WTC11 (cell line): ENCODE data around the gene L3MBTL1. TPM values are rescaled to one million over a fixed set of nuclear protein-coding genes. Genes with fewer than 3 reads are reported as not detected.

Source experiments
- ATAC-seq: fragments of 200-7000 bp; cut with Tn5 transposase; 2 replicates; pipeline ENCODE4 v1.10.0; 2021; ENCODE audit warnings: mild to moderate bottlenecking, moderate library complexity
- CTCF ChIA-PET: fragments of 300-600 bp; sonication (Branson Sonifier 250); formaldehyde crosslinking; loops from one replicate; lab custom pipeline; 2021; ENCODE audit warnings: antibody characterized with exemption; lab: Charles Lee
- POLR2A ChIA-PET: fragments of 350-600 bp; sonication (Branson Sonifier 250); formaldehyde crosslinking; loops from one replicate; lab custom pipeline; 2021; ENCODE audit warnings: antibody characterized with exemption; lab: Charles Lee
- DNase-seq: peaks from one replicate; pipeline ENCODE4 v3.0.0; 2021; ENCODE audit warnings: low spot score
- H3K27ac Mint-ChIP-seq: 2 replicates; pipeline ENCODE4 v1.8.0; 2021; ENCODE audit warnings: mixed read lengths
- H3K27me3 Mint-ChIP-seq: 2 replicates; pipeline ENCODE4 v1.8.0; 2021; ENCODE audit warnings: low read depth, mild to moderate bottlenecking, moderate library complexity, mixed read lengths
- H3K36me3 Mint-ChIP-seq: 2 replicates; pipeline ENCODE4 v1.8.0; 2021; ENCODE audit warnings: mixed read lengths
- H3K4me1 Mint-ChIP-seq: 2 replicates; pipeline ENCODE4 v1.8.0; 2022; ENCODE audit warnings: mixed read lengths
- H3K4me3 Mint-ChIP-seq: 2 replicates; pipeline ENCODE4 v1.8.0; 2021; ENCODE audit warnings: mild to moderate bottlenecking, moderate library complexity, mixed read lengths
- H3K9me3 Mint-ChIP-seq: 2 replicates; pipeline ENCODE4 v1.8.0; 2021; ENCODE audit warnings: mixed read lengths
- ARID4B ChIP-seq: sonication (generic); formaldehyde crosslinking; IDR thresholded peaks from 2 replicates; pipeline ENCODE4 v1.8.0; 2023; ENCODE audit warnings: missing genetic modification reagents, mild to moderate bottlenecking, borderline replicate concordance
- CREB1 ChIP-seq: sonication (generic); formaldehyde crosslinking; IDR thresholded peaks from 2 replicates; pipeline ENCODE4 v1.8.0; 2023; ENCODE audit warnings: mild to moderate bottlenecking, missing genetic modification reagents
- CTCF ChIP-seq: fragments of 200-600 bp; IDR thresholded peaks from 2 replicates; pipeline ENCODE4 v1.8.0; 2022; ENCODE audit warnings: antibody characterized with exemption
- E2F5 ChIP-seq: sonication (generic); formaldehyde crosslinking; IDR thresholded peaks from 2 replicates; pipeline ENCODE4 v1.8.1; 2022; ENCODE audit warnings: mild to moderate bottlenecking, moderate library complexity, missing genetic modification reagents
- EMX1 ChIP-seq: fragments of 250-450 bp; sonication (Bioruptor Pico); IDR thresholded peaks from 2 replicates; pipeline ENCODE4 v1.8.0; 2021; ENCODE audit warnings: mild to moderate bottlenecking
- FOXJ3 ChIP-seq: sonication (generic); formaldehyde crosslinking; IDR thresholded peaks from 2 replicates; pipeline ENCODE4 v1.9.0; 2021; ENCODE audit warnings: missing genetic modification reagents, mild to moderate bottlenecking, borderline replicate concordance
- GABPB1 ChIP-seq: sonication (generic); formaldehyde crosslinking; IDR thresholded peaks from 2 replicates; pipeline ENCODE4 v1.8.1; 2023; ENCODE audit warnings: mild to moderate bottlenecking, missing genetic modification reagents
- JAZF1 ChIP-seq: fragments of 250-450 bp; sonication (Bioruptor Pico); IDR thresholded peaks from 2 replicates; pipeline ENCODE4 v1.9.0; 2021; ENCODE audit warnings: moderate library complexity, mild to moderate bottlenecking, inconsistent platforms
- JUN ChIP-seq: sonication (generic); formaldehyde crosslinking; IDR thresholded peaks from 2 replicates; pipeline ENCODE4 v1.8.0; 2023; ENCODE audit warnings: mild to moderate bottlenecking, missing genetic modification reagents
- MAX ChIP-seq: sonication (generic); formaldehyde crosslinking; IDR thresholded peaks from 2 replicates; pipeline ENCODE4 v1.8.0; 2022; ENCODE audit warnings: mild to moderate bottlenecking, missing genetic modification reagents
- NFATC4 ChIP-seq: fragments of 250-450 bp; sonication (Bioruptor Pico); IDR thresholded peaks from 2 replicates; pipeline ENCODE4 v1.9.0; 2021; ENCODE audit warnings: mild to moderate bottlenecking
- NR1H2 ChIP-seq: sonication (generic); formaldehyde crosslinking; IDR thresholded peaks from 2 replicates; pipeline ENCODE4 v1.9.0; 2021; ENCODE audit warnings: mild to moderate bottlenecking, moderate library complexity, missing genetic modification reagents
- OVOL2 ChIP-seq: fragments of 250-450 bp; sonication (Bioruptor Pico); IDR thresholded peaks from 2 replicates; pipeline ENCODE4 v1.9.0; 2021; ENCODE audit warnings: mild to moderate bottlenecking, borderline replicate concordance
- RELA ChIP-seq: sonication (generic); formaldehyde crosslinking; IDR thresholded peaks from 2 replicates; pipeline ENCODE4 v1.8.1; 2022; ENCODE audit warnings: missing genetic modification reagents, mild to moderate bottlenecking, borderline replicate concordance
- ZBTB43 ChIP-seq: sonication (generic); formaldehyde crosslinking; IDR thresholded peaks from 2 replicates; pipeline ENCODE4 v1.8.1; 2023; ENCODE audit warnings: mild to moderate bottlenecking, missing genetic modification reagents
- ZNF219 ChIP-seq: sonication (generic); formaldehyde crosslinking; IDR thresholded peaks from 2 replicates; pipeline ENCODE4 v1.8.0; 2023; ENCODE audit warnings: missing genetic modification reagents, mild to moderate bottlenecking, borderline replicate concordance
- total RNA-seq: library from RNA; stranded (reverse); gene quantifications from 3 replicates; pipeline ENCODE4 v1.2.3, GENCODE V29; 2021
- TF ChIP-seq, protein P1 (sequence below): sonication (generic); formaldehyde crosslinking; IDR thresholded peaks from 2 replicates; pipeline ENCODE4 v1.8.0; 2022; ENCODE audit warnings: mild to moderate bottlenecking, missing genetic modification reagents
- TF ChIP-seq, protein P2 (sequence below): fragments of 250-450 bp; sonication (Bioruptor Pico); conservative IDR thresholded peaks from 2 replicates; pipeline ENCODE4 v1.9.0; 2021; ENCODE audit warnings: mild to moderate bottlenecking
- TF ChIP-seq, protein P3 (sequence below): sonication (generic); formaldehyde crosslinking; IDR thresholded peaks from 2 replicates; pipeline ENCODE4 v1.8.0; 2023; ENCODE audit warnings: missing genetic modification reagents

Gene L3MBTL1
- total RNA-seq, 1 experiment from 2014 or later: 28.3 TPM

DNA sequence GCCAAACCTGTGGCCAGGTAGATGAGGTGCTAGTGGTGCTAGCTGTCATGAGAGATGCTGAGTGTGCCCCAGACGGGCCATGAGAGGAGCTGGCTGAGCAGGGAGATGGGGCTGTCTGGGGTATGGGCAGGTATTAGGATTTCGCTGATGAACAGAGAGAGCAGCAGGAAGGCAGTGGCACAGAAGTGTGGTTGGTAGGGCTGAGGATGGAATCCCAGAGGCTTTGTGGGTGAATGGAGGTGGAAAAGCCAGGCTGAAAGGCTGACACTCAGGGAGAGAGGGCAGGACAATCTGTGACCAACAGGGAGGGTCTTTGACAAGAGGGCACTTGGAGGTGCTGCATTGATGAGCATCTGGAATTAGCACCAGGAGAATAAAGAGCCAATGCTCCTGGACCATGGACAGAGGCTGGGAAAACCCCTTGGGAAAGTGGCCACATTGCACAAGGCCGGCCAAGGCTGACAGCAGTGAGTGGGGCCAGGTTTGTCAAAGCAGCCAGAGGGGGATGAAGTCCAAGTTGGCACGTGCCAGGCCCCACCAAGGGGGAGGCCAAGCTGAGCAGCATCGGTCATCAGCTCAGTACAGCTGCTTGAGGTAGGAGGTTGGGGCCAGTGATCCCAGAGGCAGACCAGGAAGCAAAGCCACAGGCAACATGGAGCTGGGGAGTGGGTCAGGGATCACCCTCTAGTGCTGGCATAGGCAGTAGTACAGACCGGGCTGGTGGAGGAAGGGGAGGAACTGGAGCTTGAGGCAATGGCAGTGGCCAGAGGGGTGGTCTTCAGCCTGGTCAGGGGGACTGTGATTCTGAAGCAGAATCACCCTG is 31.6 kb downstream of the L3MBTL1 start:
- TF ChIP-seq FOXJ3 (CRISPR knock-in tag) (no peak), ZNF219 (CRISPR knock-in tag) (no peak), CREB1 (CRISPR knock-in tag) (no peak), NR1H2 (CRISPR knock-in tag) (no peak), ARID4B (CRISPR knock-in tag) (no peak), RELA (no peak), EMX1 (CRISPR knock-in tag) (no peak), ZBTB43 (CRISPR knock-in tag) (no peak), CTCF (no peak), E2F5 (CRISPR knock-in tag) (no peak), OVOL2 (CRISPR knock-in tag) (no peak)
- TF ChIP-seq, protein P1, sequence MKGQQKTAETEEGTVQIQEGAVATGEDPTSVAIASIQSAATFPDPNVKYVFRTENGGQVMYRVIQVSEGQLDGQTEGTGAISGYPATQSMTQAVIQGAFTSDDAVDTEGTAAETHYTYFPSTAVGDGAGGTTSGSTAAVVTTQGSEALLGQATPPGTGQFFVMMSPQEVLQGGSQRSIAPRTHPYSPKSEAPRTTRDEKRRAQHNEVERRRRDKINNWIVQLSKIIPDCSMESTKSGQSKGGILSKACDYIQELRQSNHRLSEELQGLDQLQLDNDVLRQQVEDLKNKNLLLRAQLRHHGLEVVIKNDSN (CRISPR knock-in tag): no peak
- Mint-ChIP-seq H3K27me3 (no peaks in the 10 kb centered on the region), H3K4me3 (no peak overlapping the region), H3K36me3 (peaks cover 8% of the 10 kb centered on the region), H3K4me1 (no peaks in the 10 kb centered on the region), H3K27ac (no peak overlapping the region), H3K9me3 (no peaks in the 10 kb centered on the region)
- ChIA-PET CTCF (interaction anchor here (0.6 to 1.9 kb wide), 9 partner anchors 7 to 1078 kb away, joined by 3 to 10 read pairs (median 4); no protein-coding TSS in a partner anchor), POLR2A (no interaction called here)
- ATAC-seq (no peak), DNase-seq (no peak)

DNA sequence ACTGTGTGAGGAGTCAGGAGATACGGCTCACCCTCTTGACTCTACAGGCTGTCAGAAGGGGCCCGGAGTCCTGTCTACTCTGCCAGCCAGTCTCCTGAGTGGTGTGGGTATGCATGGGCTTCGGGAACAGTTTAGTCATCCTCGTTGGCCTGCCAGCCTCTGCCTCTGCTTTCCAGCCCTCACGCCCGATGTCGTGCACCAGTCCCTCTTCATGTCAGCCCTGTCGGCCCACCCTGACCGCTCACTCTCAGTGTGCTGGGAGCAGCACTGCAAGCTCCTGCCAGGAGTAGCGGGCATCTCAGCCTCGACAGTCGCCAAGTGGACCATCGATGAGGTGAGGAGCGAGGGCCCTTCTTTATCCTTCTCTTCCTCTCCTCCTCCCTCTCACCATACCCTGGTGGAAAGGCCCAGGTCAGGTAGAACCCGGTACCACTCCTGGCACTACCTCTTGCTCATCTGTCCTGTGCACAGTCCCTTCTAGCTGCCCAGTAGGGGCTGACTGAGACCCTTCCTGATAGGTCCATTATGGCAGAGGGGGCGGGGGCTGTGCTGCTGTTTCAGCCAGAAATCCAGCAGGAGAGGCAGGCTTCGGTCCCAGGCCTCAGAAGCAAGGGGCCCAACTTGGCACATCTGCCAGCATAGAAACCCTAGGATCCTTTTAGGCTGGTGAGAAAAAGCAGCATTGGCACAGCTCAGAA is 32.6 kb downstream of the L3MBTL1 start:
- H3K9me3 Mint-ChIP-seq: no peaks in the 10 kb centered on the region
- no peak overlapping the region for H3K4me3 Mint-ChIP-seq
- CTCF ChIA-PET: interaction anchor here (2.4 kb wide), 1 partner anchor 51 kb away, joined by 9 read pairs; the partner anchor contains the start of gene IFT52
- peak; percentile 58 for ATAC-seq
- peak overlapping the region; percentile 72; the same call in 1 of the 2 replicates for H3K27ac Mint-ChIP-seq
- POLR2A ChIA-PET: no interaction called here
- peaks cover 9% of the 10 kb centered on the region for H3K36me3 Mint-ChIP-seq
- no peaks in the 10 kb centered on the region for H3K27me3 Mint-ChIP-seq
- H3K4me1 Mint-ChIP-seq: no peaks in the 10 kb centered on the region
- DNase-seq: no peak
- no peak for TF ChIP-seq MAX
- no peak for TF ChIP-seq JUN
- TF ChIP-seq, protein P2, sequence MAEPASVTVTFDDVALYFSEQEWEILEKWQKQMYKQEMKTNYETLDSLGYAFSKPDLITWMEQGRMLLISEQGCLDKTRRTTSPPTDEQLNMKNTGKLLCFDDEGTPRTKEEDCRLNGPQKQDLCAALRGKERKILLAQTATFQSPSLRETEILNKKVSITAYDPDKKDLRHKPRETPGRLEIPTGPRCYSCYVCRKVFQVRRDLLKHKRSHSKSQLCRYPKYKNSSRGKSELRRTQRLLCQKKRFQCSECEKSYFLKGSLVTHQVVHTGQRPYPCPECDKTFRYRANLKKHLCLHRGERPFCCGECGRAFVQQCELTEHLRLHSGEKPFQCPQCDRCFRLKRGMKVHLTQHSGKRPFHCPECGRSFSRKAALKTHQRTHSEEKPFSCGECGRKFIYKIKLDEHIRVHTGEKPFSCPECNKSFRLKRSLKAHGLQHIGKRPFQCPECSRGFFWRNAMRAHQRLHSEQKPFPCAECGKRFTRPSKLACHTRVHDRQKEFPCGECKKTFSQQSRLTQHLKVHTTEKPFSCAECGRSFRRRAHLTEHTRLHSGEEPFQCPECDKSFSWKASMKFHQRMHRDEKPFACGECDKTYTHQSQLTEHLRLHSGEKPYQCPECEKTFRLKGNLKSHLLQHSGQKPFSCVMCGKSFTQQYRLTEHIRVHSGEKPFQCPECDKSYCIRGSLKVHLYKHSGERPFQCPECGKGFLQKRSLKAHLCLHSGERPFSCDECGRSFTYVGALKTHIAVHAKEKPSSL (CRISPR knock-in tag): no peak
- TF ChIP-seq GABPB1 (CRISPR knock-in tag): no peak
- TF ChIP-seq NFATC4 (CRISPR knock-in tag): no peak
- no peak for TF ChIP-seq ZNF219 (CRISPR knock-in tag)
- no peak for TF ChIP-seq JAZF1 (CRISPR knock-in tag)
- TF ChIP-seq, protein P3, sequence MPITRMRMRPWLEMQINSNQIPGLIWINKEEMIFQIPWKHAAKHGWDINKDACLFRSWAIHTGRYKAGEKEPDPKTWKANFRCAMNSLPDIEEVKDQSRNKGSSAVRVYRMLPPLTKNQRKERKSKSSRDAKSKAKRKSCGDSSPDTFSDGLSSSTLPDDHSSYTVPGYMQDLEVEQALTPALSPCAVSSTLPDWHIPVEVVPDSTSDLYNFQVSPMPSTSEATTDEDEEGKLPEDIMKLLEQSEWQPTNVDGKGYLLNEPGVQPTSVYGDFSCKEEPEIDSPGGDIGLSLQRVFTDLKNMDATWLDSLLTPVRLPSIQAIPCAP: no peak
- TF ChIP-seq RELA: no peak
